ENCODE data around the gene DLEC1.

The DLEC1 gene

DNA sequence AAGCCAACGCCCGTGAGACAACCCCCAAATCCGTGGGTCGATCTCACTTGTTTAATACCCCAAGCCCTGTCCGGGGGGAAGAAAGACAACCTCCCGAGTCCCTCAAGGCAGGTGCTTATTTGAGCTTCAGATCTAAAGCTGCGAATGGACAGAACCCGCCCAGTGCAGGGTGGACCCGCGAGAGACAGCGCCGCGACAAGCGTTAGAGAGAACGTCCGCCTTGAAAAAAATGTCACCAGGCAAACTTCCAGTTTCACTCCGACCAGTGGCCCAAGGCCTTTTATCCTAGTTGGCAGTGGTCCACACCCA lies 125.6 kb downstream of the DLEC1 start:
- TF ChIP-seq, protein P1, sequence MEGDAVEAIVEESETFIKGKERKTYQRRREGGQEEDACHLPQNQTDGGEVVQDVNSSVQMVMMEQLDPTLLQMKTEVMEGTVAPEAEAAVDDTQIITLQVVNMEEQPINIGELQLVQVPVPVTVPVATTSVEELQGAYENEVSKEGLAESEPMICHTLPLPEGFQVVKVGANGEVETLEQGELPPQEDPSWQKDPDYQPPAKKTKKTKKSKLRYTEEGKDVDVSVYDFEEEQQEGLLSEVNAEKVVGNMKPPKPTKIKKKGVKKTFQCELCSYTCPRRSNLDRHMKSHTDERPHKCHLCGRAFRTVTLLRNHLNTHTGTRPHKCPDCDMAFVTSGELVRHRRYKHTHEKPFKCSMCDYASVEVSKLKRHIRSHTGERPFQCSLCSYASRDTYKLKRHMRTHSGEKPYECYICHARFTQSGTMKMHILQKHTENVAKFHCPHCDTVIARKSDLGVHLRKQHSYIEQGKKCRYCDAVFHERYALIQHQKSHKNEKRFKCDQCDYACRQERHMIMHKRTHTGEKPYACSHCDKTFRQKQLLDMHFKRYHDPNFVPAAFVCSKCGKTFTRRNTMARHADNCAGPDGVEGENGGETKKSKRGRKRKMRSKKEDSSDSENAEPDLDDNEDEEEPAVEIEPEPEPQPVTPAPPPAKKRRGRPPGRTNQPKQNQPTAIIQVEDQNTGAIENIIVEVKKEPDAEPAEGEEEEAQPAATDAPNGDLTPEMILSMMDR (IDR thresholded peaks at IDR 0.05; ENCODE audit: control insufficient read depth, insufficient read depth, low read depth, low read length, missing control alignments) = no peak
- DNase-seq (ENCODE audit: low read depth) = no peak
- H3K4me3 ChIP-seq (ENCODE audit: control insufficient read depth, low read depth, low read length) = peak overlapping the region; percentile 91

DNA sequence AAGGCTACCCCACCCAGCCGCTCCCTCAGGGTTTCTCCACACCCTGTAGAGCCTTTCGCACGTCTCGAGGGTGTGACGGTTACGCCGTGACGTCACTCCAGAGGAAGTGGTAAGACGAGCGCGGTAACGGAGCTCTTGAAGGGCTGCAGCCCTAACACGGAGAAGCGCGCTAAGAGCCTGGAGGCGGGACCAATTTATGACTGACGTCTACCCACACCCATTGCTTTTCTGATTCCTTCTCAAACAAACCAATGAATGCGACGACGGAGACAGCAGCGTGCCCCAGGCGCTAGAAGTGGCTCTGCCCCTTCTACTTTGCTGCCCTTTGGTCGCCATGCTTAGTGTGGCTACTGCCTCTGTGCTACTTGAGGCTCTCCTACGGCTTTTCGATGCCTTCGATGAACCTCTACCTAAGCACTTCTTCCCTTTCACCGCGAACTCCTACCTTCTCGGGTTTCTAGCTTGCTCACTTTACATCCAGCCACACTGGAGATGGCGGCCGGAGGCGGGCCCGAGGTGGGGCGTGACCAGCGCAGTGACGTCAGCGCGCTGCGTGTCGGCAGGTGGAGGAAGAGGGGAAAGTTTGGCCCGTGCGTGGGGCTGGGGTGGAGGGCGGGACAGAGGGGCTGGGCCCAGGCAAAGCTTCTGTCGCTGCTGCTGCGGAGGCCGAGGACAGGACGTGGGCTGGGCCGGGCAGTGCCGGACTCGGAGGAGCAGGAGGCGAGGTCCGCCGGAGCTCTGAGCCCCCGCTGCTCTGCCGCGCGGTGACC lies 126.1 kb downstream of the DLEC1 start, which contains the start of gene OXSR1:
OXSR1 (plus strand) TSS at position 586 of the 770 bp plus-strand sequence. CDS start 340 bp downstream, outside the sequence.
- TF ChIP-seq, protein P1 (IDR thresholded peaks at IDR 0.05; ENCODE audit: control insufficient read depth, insufficient read depth, low read depth, low read length, missing control alignments) = no peak
- peak; percentile 99 for DNase-seq (ENCODE audit: low read depth)
- peak within 1 kb of the TSS; percentile 91 for H3K4me3 ChIP-seq (ENCODE audit: control insufficient read depth, low read depth, low read length)

DNA sequence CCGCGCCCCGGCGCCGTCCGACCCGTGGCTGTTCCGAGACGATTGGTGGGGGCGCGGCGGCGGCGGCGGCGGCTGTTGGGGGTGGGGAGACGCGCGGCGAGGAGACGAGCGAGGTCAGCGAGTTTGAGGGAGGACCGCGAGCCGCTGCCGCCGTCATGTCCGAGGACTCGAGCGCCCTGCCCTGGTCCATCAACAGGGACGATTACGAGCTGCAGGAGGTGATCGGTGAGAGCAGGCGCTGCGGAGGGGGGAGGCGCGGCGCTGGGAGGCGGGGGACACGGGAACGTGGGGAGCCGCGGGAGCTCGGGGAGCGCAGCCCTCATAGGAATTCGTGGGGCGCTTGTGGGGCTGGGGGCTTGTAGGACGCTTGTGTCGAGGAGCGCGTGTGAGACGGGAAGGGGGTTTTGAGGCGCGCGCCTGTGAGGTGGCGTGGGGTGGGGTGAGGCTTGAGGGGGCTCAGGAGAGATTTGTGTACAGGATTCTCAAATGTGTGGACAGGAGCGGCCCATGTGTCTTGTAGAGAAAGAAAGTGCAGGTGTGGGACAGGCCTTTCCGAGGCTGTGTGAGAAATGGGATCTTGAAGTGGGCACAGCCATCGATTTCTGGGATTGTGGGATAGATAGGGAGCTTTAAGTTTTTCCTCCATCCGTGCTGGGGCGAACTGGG lies 126.8 kb downstream of the DLEC1 start:
- H3K4me3 ChIP-seq (ENCODE audit: control insufficient read depth, low read depth, low read length) = peak overlapping the region; percentile 91
- no peak for DNase-seq (ENCODE audit: low read depth)
- TF ChIP-seq, protein P1 (IDR thresholded peaks at IDR 0.05; ENCODE audit: control insufficient read depth, insufficient read depth, low read depth, low read length, missing control alignments) = no peak

DNA sequence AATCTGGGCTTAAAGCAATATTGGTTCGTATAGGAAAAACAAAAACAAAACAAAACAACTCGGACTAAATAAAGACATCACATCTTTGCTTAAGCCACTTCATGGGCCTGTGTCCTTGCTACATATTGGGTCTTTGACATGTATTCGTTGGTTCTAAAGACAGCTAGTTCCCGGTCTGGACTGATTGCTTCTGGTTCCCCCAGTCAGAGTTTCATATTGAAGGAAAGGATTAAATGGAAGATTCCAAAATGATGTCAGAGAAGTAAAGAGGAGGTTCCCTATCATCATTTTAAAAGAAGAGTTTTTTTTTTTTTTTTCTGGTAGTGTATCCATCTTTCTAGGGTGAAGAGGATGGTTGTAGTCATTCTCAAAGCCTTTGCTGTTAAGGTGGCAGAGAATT lies 128.6 kb downstream of the DLEC1 start:
- no peak for DNase-seq (ENCODE audit: low read depth)
- TF ChIP-seq, protein P1 (IDR thresholded peaks at IDR 0.05; ENCODE audit: control insufficient read depth, insufficient read depth, low read depth, low read length, missing control alignments) = no peak
- no peak overlapping the region for H3K4me3 ChIP-seq (ENCODE audit: control insufficient read depth, low read depth, low read length)

DNA sequence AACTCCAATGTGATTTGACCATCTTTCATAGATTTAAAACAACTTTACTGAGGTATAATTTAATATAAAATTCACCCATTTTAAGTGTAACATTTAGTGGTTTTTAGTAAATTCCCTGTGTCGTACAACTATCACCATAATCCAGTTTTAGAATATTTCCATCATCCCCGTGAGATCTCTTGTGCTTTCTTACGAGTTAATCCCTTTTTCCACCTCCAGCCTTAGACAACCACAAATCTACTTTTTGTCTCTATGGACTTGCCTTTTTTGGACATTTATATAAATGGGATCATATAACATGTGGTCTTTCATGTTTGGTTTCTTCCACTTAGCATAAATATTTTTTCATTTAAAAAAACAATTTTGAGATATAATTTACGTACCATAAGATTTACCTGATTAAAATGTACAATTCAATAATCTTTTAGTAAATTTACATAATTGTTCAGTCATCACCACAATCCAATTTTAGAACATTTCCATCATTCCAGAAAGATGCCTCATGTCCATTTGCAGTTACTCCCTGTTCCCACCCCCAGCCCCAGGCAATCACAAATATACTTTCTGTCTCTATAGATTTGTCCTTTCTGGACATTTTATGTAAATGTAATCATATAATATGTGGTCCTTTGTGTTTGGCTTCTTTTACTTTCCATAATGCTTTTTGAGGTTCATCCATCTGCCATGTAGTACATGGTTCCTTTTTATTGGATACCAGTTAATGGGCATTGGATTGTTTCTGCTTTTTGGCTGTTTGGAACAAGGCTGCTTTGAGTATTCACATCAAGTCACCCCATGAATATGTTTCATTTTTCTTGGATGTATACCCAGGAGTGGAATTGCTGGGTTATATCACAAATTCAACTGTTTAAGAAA lies 129.4 kb downstream of the DLEC1 start:
- H3K4me3 ChIP-seq (ENCODE audit: control insufficient read depth, low read depth, low read length) = peak overlapping the region; percentile 13
- no peak for DNase-seq (ENCODE audit: low read depth)
- TF ChIP-seq, protein P1 (IDR thresholded peaks at IDR 0.05; ENCODE audit: control insufficient read depth, insufficient read depth, low read depth, low read length, missing control alignments) = no peak

DNA sequence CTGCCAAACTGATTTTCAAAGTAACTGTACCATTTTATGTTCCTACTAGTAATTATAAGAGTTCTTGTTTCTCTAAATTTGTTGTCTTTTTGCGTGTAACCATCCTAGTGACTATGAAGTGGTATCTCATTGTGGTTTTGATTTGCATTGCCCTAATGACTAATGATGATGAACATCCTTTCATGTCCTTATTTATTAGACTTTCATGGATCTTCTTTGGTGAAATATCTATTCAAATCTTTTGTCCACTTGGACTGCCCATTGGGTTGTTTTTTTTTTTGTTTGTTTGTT lies 130.0 kb downstream of the DLEC1 start:
- DNase-seq (ENCODE audit: low read depth) = no peak
- H3K4me3 ChIP-seq (ENCODE audit: control insufficient read depth, low read depth, low read length) = peak overlapping the region; percentile 13; the same call in 1 of the 2 replicates
- TF ChIP-seq, protein P1 (IDR thresholded peaks at IDR 0.05; ENCODE audit: control insufficient read depth, insufficient read depth, low read depth, low read length, missing control alignments) = no peak

Measured in AG09309 (cell line).